Subcutaneous abdominal adipose tissue (tissue), 5 donors: Measurements from ENCODE around the gene MTUS2.

Experiments
- H3K27ac ChIP-seq: one replicate; pipeline ENCODE4 v1.7.0; 2013; ENCODE audit warnings: low read depth, mild to moderate bottlenecking, inconsistent platforms, low read length, moderate library complexity
- H3K27me3 ChIP-seq, 5 donors: one replicate each; pipeline ENCODE4 v1.7.0; 2013; ENCODE audit warnings: low read length in 5 of 5, inconsistent platforms in 1 of 5; ENCODE audit not compliant: control insufficient read depth in 5 of 5, insufficient read depth in 4 of 5
- H3K36me3 ChIP-seq, 5 donors: one replicate each; pipeline ENCODE4 v1.7.0; 2013; ENCODE audit warnings: low read length in 5 of 5; ENCODE audit not compliant: control insufficient read depth in 5 of 5, insufficient read depth in 5 of 5
- H3K4me1 ChIP-seq, 5 donors: one replicate each; pipeline ENCODE4 v1.7.0; 2013; ENCODE audit warnings: low read length in 5 of 5, mild to moderate bottlenecking in 3 of 5, moderate library complexity in 1 of 5; ENCODE audit not compliant: control insufficient read depth in 5 of 5, insufficient read depth in 5 of 5
- H3K4me3 ChIP-seq, 5 donors: one replicate each; pipeline ENCODE4 v1.7.0; 2013; ENCODE audit warnings: low read length in 5 of 5, low read depth in 1 of 5
- H3K9ac ChIP-seq, 5 donors: one replicate each; pipeline ENCODE4 v1.7.0; 2013; ENCODE audit warnings: low read length in 5 of 5, mild to moderate bottlenecking in 4 of 5, moderate library complexity in 3 of 5
- H3K9me3 ChIP-seq, 5 donors: one replicate each; pipeline ENCODE4 v1.7.0; 2013; ENCODE audit warnings: low read length in 5 of 5; ENCODE audit not compliant: control insufficient read depth in 5 of 5
- donor health status: healthy.
- donor health status: healthy.
- donor health status: healthy.
- donor health status: healthy.
- donor health status: healthy.

The MTUS2 gene

DNA sequence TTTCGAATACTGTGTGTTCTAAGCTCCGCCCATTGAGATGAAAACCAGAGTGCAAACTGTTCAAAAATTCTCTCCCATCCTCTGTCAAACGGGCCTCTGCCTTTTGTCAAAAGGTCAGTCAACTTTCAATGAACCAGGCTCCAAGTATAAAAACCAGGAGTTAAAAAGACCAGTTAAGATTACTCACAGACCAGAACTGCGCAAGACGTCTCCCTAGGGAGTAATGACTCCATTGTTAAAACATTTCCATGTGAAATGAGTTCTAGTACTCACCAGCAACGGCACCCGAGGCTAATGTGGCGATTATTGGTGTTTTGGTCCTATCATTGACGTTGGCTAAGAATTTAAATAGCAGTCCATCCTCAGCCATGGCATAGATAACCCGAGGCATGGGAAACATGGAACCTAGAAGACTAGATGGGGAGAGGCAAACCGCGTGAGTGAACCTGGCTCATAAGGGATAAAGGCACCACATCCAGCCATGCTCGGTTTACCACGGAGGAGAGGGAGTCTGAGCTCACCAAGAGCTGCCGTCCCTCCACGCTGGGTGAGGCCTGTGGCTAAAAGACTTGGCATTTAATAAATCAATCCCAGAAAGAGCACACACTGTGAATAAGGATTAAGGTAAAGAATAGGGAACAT, 702.0 kb downstream of the MTUS2 start:
- no peaks in the 10 kb centered on the region for H3K27me3 ChIP-seq
- H3K9ac ChIP-seq, result no peak overlapping the region
- peak overlapping the region; percentile 60 for H3K27ac ChIP-seq
- H3K4me1 ChIP-seq, result peaks cover 2 to 17% (median 14%) of the 10 kb centered on the region in 5 donors
- peaks cover 0 to 33% (median 17%) of the 10 kb centered on the region in 5 donors for H3K36me3 ChIP-seq
- no peaks in the 10 kb centered on the region for H3K9me3 ChIP-seq
- H3K4me3 ChIP-seq, result no peak overlapping the region

DNA sequence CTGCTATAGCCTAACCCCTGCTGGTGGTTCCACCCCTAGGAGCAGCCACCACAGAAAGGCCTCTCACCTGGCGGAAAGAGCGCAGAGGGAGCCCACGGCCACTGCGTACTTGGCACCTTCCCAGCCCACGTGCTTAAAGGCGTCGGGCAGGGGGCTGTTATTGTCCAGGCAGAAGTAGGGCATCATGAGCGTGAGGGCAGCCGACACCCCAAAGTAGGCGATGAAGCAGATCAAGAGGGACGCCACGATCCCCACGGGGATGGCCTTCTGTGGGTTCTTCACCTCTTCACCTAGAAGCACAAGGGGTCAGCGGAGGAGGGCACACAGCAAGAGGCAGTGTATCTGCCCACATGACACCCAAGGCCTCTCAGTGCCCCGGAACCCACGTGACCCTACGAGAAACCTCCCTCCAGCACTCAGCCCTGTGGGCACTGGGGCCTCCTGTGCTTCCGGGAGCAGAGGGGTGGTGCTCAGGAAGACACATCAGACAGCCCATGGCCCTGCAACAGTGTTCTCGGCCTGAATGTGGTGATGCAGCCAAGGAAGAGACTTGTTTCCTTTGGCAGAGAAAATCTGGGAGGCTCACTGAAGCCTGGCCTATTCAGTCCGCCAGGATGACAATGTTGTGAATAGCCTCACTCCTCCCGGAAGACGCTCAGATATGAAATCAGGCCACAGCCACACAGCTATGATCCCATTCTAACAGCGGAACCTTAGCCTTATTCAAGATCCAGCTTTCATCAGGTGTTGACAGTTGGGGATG, 703.2 kb downstream of the MTUS2 start:
- Histone ChIP-seq H3K27me3 (no peaks in the 10 kb centered on the region), H3K4me3 (no peak overlapping the region), H3K36me3 (peaks cover 0 to 30% (median 20%) of the 10 kb centered on the region in 5 donors), H3K4me1 (peaks cover 2 to 17% (median 14%) of the 10 kb centered on the region in 5 donors), H3K9me3 (no peaks in the 10 kb centered on the region), H3K27ac (peak overlapping the region; percentile 60), H3K9ac (no peak overlapping the region)

GRCh38 chr13:29524176-29524575, 704.0 kb downstream of the MTUS2 start:
- no peak overlapping the region for H3K4me3 ChIP-seq
- no peak overlapping the region for H3K27ac ChIP-seq
- H3K27me3 ChIP-seq, result no peaks in the 10 kb centered on the region
- H3K4me1 ChIP-seq, result peaks cover 2 to 17% (median 14%) of the 10 kb centered on the region in 5 donors
- H3K36me3 ChIP-seq, result peaks cover 0 to 30% (median 19%) of the 10 kb centered on the region in 5 donors
- H3K9me3 ChIP-seq, result no peaks in the 10 kb centered on the region
- H3K9ac ChIP-seq, result no peak overlapping the region

GRCh38 chr13:29524641-29525040, 704.5 kb downstream of the MTUS2 start:
- Histone ChIP-seq H3K4me3 (no peak overlapping the region), H3K9me3 (no peaks in the 10 kb centered on the region), H3K4me1 (peaks cover 2 to 17% (median 14%) of the 10 kb centered on the region in 5 donors), H3K27ac (no peak overlapping the region), H3K27me3 (no peaks in the 10 kb centered on the region), H3K36me3 (peaks cover 0 to 33% (median 21%) of the 10 kb centered on the region in 5 donors), H3K9ac (no peak overlapping the region)

DNA sequence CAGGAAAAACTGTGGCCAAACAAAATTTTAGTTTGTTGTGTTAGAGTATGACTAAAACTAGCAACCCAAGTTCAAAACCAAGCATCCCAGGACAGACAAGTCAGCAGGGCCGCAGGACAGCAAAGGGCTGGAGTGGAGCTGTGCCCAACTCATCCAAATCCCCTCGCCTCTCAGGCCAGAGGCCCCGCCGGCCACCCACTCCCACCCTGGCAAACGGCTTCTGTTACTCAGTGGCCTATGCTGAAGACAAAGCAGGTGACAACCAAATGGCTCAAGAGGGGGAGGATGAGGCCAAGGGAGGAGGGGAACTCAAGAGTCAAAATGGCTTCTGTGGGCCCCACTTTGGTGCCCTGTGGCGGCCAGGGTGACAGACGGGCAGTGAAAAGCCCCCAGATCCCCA, 705.6 kb downstream of the MTUS2 start:
- Histone ChIP-seq H3K27me3 (no peaks in the 10 kb centered on the region), H3K9ac (no peak overlapping the region), H3K9me3 (no peaks in the 10 kb centered on the region), H3K36me3 (peaks cover 0 to 35% (median 21%) of the 10 kb centered on the region in 5 donors), H3K27ac (no peak overlapping the region), H3K4me3 (no peak overlapping the region), H3K4me1 (peaks cover 2 to 16% (median 11%) of the 10 kb centered on the region in 5 donors)

- Histone ChIP-seq H3K36me3 (peaks cover 0 to 35% (median 21%) of the 10 kb centered on the region in 5 donors), H3K9ac (no peak overlapping the region), H3K4me1 (peaks cover 0 to 13% (median 6%) of the 10 kb centered on the region in 5 donors), H3K9me3 (no peaks in the 10 kb centered on the region), H3K27ac (no peak overlapping the region), H3K27me3 (no peaks in the 10 kb centered on the region), H3K4me3 (no peak overlapping the region)
These were observed 706.6 kb downstream of the MTUS2 start for GRCh38 chr13:29526741-29527140.

GRCh38 chr13:29527511-29527910, 707.4 kb downstream of the MTUS2 start:
- H3K4me1 ChIP-seq, result peaks cover 0 to 8% (median 3%) of the 10 kb centered on the region in 5 donors

DNA sequence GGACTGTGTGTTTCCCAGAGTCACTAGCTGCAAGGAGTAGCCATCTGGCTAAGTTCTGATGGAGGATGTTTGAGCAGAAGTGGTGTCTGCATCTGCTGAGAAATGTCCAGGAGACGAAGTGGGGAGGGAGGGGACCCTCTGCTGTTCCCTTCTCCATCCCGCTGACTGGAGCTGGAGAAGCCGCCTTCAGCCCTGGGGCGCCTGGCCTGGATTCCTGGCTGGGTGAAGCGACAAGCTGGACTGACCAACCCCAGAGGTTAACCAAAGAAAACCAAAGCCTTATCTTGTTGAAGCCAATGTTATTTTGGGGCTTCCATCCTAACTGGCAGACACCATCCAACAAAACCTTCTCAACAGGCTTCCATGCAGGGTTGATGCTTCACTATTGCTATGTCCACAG, 707.8 kb downstream of the MTUS2 start:
- no peaks in the 10 kb centered on the region for H3K9me3 ChIP-seq

More at GRCh38 chr13:29527511-29527910, 707.4 kb downstream of the MTUS2 start:
- no peak overlapping the region for H3K27ac ChIP-seq
- H3K4me3 ChIP-seq, result no peak overlapping the region
- H3K36me3 ChIP-seq, result peaks cover 0 to 35% (median 21%) of the 10 kb centered on the region in 5 donors
- no peaks in the 10 kb centered on the region for H3K27me3 ChIP-seq
- no peak overlapping the region for H3K9ac ChIP-seq
- H3K9me3 ChIP-seq, result no peaks in the 10 kb centered on the region

GRCh38 chr13:29529754-29530153, 709.6 kb downstream of the MTUS2 start:
- Histone ChIP-seq H3K4me1 (peaks cover 0 to 14% (median 8%) of the 10 kb centered on the region in 5 donors), H3K4me3 (no peak overlapping the region), H3K9ac (no peak overlapping the region), H3K27me3 (no peaks in the 10 kb centered on the region), H3K9me3 (no peaks in the 10 kb centered on the region), H3K27ac (no peak overlapping the region), H3K36me3 (peaks cover 0 to 23% (median 12%) of the 10 kb centered on the region in 5 donors)

More for the DNA sequence above, 707.8 kb downstream of the MTUS2 start:
- H3K36me3 ChIP-seq, result peaks cover 0 to 33% (median 21%) of the 10 kb centered on the region in 5 donors
- H3K9ac ChIP-seq, result no peak overlapping the region
- no peaks in the 10 kb centered on the region for H3K27me3 ChIP-seq
- no peak overlapping the region for H3K4me3 ChIP-seq
- no peak overlapping the region for H3K27ac ChIP-seq
- peaks cover 0 to 12% (median 7%) of the 10 kb centered on the region in 5 donors for H3K4me1 ChIP-seq

DNA sequence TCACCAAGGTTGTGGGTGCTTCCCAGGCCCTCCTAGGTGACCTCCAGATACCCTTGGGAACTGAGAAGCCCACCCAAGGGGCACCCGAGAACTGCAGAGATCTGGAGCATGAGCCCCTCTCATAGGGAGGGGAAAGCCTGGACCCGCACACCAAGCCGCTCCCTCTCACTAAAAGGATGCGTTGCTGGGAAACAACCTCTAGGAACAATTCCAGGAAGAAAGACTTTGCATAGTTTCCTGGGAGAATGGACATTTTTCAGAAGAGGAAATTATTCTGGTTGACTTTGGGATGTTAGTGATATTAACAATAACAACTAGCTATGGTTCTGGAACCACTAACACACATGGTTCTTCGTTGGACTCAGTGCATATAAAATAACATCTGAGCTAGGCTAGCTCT, 710.8 kb downstream of the MTUS2 start:
- Histone ChIP-seq H3K27me3 (no peaks in the 10 kb centered on the region), H3K27ac (no peak overlapping the region), H3K9me3 (no peaks in the 10 kb centered on the region), H3K36me3 (peaks cover 0 to 25% (median 12%) of the 10 kb centered on the region in 5 donors), H3K4me1 (peaks cover 0 to 14% (median 8%) of the 10 kb centered on the region in 5 donors), H3K4me3 (no peak overlapping the region), H3K9ac (no peak overlapping the region)
